GM12892 (cell line): ENCODE measurements around the gene IST1.

Experiments
- DNase-seq: peaks from one replicate; pipeline ENCODE4 v3.0.0; 2011; ENCODE audit not compliant: insufficient read length
- FAIRE-seq: peaks from 2 replicates; lab custom pipeline; 2011; peaks lifted over from hg19 to GRCh38; lab: Jason Lieb, UNC
- POLR2A ChIP-seq: IDR thresholded peaks from 2 replicates; pipeline ENCODE4 v1.6.1; 2011; ENCODE audit warnings: low read depth, low read length, control low read depth
- POLR2AphosphoS5 ChIP-seq: IDR thresholded peaks from 2 replicates; pipeline ENCODE4 v1.6.1; 2011; ENCODE audit warnings: low read depth, low read length, control low read depth
- TAF1 ChIP-seq: IDR thresholded peaks from 2 replicates; pipeline ENCODE4 v1.6.1; 2011; ENCODE audit warnings: low read depth, mild to moderate bottlenecking, control low read depth, low read length, borderline replicate concordance

IST1 gene

GRCh38 chr16:71954180-71954579 is 58.8 kb downstream of the IST1 start:
- no peak for FAIRE-seq
- TF ChIP-seq TAF1 (no peak), POLR2A (no peak), POLR2AphosphoS5 (no peak)
- no peak for DNase-seq

GRCh38 chr16:71954699-71955195 is 59.4 kb downstream of the IST1 start:
- no peak for FAIRE-seq

GRCh38 chr16:71956486-71956885 is 61.2 kb downstream of the IST1 start:
- no peak for TF ChIP-seq POLR2A
- TF ChIP-seq TAF1, result no peak
- TF ChIP-seq POLR2AphosphoS5, result no peak
- FAIRE-seq, result no peak
- DNase-seq, result no peak

More at GRCh38 chr16:71954699-71955195, 59.4 kb downstream of the IST1 start:
- no peak for TF ChIP-seq POLR2A
- TF ChIP-seq TAF1, result no peak
- TF ChIP-seq POLR2AphosphoS5, result no peak
- DNase-seq, result no peak

- DNase-seq (peak; percentile 29), FAIRE-seq (peak; percentile 78)
- TF ChIP-seq TAF1 (no peak), POLR2AphosphoS5 (no peak), POLR2A (no peak)
These were observed 66.0 kb downstream of the IST1 start for GRCh38 chr16:71961066-71962039.

- FAIRE-seq, result no peak
- no peak for DNase-seq
- TF ChIP-seq POLR2A (no peak), TAF1 (no peak), POLR2AphosphoS5 (no peak)
These were observed 68.0 kb downstream of the IST1 start for GRCh38 chr16:71963125-71963875.

- TF ChIP-seq TAF1, result no peak
- TF ChIP-seq POLR2A, result no peak
- TF ChIP-seq POLR2AphosphoS5, result no peak
- no peak for FAIRE-seq
- DNase-seq, result no peak
These were observed 69.9 kb downstream of the IST1 start for GRCh38 chr16:71965223-71965622.

- DNase-seq (no peak), FAIRE-seq (no peak)
- TF ChIP-seq POLR2A (no peak), TAF1 (no peak), POLR2AphosphoS5 (no peak)
These were observed 71.6 kb downstream of the IST1 start for GRCh38 chr16:71966932-71967331.

- FAIRE-seq, result no peak
These were observed 74.0 kb downstream of the IST1 start for GRCh38 chr16:71969353-71969752.

GRCh38 chr16:71971571-71971970 is 76.2 kb downstream of the IST1 start:
- DNase-seq (no peak), FAIRE-seq (no peak)
- TF ChIP-seq POLR2AphosphoS5 (no peak), TAF1 (no peak), POLR2A (no peak)

More at GRCh38 chr16:71969353-71969752, 74.0 kb downstream of the IST1 start:
- no peak for DNase-seq
- TF ChIP-seq TAF1, result no peak

GRCh38 chr16:71972356-71972755 is 77.0 kb downstream of the IST1 start:
- TF ChIP-seq POLR2AphosphoS5, result no peak
- TF ChIP-seq TAF1, result no peak
- no peak for TF ChIP-seq POLR2A
- no peak for DNase-seq
- FAIRE-seq, result no peak

- DNase-seq, result no peak
- FAIRE-seq, result no peak
- TF ChIP-seq POLR2AphosphoS5, result no peak
- TF ChIP-seq TAF1, result no peak
- TF ChIP-seq POLR2A, result no peak
These were observed 77.7 kb downstream of the IST1 start for GRCh38 chr16:71973001-71973400.
